NK-92 (cell line): ENCODE measurements around the gene ABLIM1.

Experiments used
- DNase-seq: peaks from one replicate; lab custom pipeline; 2025; ENCODE audit not compliant: unreplicated experiment; lab: John Stamatoyannopoulos, UW

Gene ABLIM1

GRCh38 chr10:114680543-114681117 lies 22.6 kb upstream of the ABLIM1 start:
- no peak for DNase-seq

- DNase-seq, result no peak
These were observed 21.5 kb upstream of the ABLIM1 start for GRCh38 chr10:114679552-114679951.

- DNase-seq, result no peak
These were observed 20.7 kb upstream of the ABLIM1 start for GRCh38 chr10:114678820-114679219.

- DNase-seq, result no peak
These were observed 20.3 kb upstream of the ABLIM1 start for GRCh38 chr10:114678336-114678735.

GRCh38 chr10:114674346-114674745 lies 16.3 kb upstream of the ABLIM1 start:
- no peak for DNase-seq

- DNase-seq, result no peak
These were observed 11.6 kb upstream of the ABLIM1 start for GRCh38 chr10:114669648-114670047.

GRCh38 chr10:114668375-114669080 lies 10.5 kb upstream of the ABLIM1 start:
- DNase-seq, result no peak

- no peak for DNase-seq
These were observed 7.8 kb upstream of the ABLIM1 start for GRCh38 chr10:114665873-114666272.

GRCh38 chr10:114665406-114665805 lies 7.3 kb upstream of the ABLIM1 start:
- DNase-seq, result no peak

GRCh38 chr10:114664127-114664526 lies 6.1 kb upstream of the ABLIM1 start:
- no peak for DNase-seq

- DNase-seq, result no peak
These were observed 5.6 kb upstream of the ABLIM1 start for GRCh38 chr10:114663626-114664025.

- DNase-seq, result no peak
These were observed 4.7 kb upstream of the ABLIM1 start for GRCh38 chr10:114662646-114663217.

- no peak for DNase-seq
These were observed 3.3 kb upstream of the ABLIM1 start for GRCh38 chr10:114661212-114661880.

- no peak for DNase-seq
These were observed 2.4 kb downstream of the ABLIM1 start for GRCh38 chr10:114655671-114656070.

GRCh38 chr10:114654822-114655575 lies 3.1 kb downstream of the ABLIM1 start:
- no peak for DNase-seq

- DNase-seq, result no peak
These were observed 4.1 kb downstream of the ABLIM1 start for GRCh38 chr10:114653926-114654325.

- no peak for DNase-seq
These were observed 5.4 kb downstream of the ABLIM1 start for GRCh38 chr10:114652402-114653368.

GRCh38 chr10:114650831-114651230 lies 7.2 kb downstream of the ABLIM1 start:
- no peak for DNase-seq

GRCh38 chr10:114650266-114650665 lies 7.8 kb downstream of the ABLIM1 start:
- no peak for DNase-seq

GRCh38 chr10:114649217-114649903 lies 8.7 kb downstream of the ABLIM1 start:
- no peak for DNase-seq
